Progenitor cell of endocrine pancreas (in vitro differentiated cells): ENCODE measurements around the gene SEMA4F. TPM values are rescaled to one million over a fixed set of nuclear protein-coding genes. Genes with fewer than 3 reads are reported as not detected.

Experiments used
- DNase-seq: peaks from one replicate; pipeline ENCODE4 v3.0.0; 2021; ENCODE audit warnings: low spot score; ENCODE audit not compliant: unreplicated experiment
- H3K27ac Mint-ChIP-seq: 2 replicates; pipeline ENCODE4 v1.8.0; 2021; ENCODE audit warnings: mild to moderate bottlenecking, moderate library complexity, mixed read lengths
- H3K27me3 Mint-ChIP-seq: 2 replicates; pipeline ENCODE4 v1.8.0; 2021; ENCODE audit warnings: mixed read lengths
- H3K36me3 Mint-ChIP-seq: 2 replicates; pipeline ENCODE4 v1.8.0; 2022; ENCODE audit warnings: mixed read lengths; ENCODE audit not compliant: insufficient read depth
- H3K4me1 Mint-ChIP-seq: 2 replicates; pipeline ENCODE4 v1.8.0; 2021; ENCODE audit warnings: low read depth, mixed read lengths
- H3K4me3 Mint-ChIP-seq: 2 replicates; pipeline ENCODE4 v1.8.0; 2021; ENCODE audit warnings: low read depth, mild to moderate bottlenecking, moderate library complexity, mixed read lengths
- H3K9me3 Mint-ChIP-seq: 2 replicates; pipeline ENCODE4 v1.8.0; 2021; ENCODE audit warnings: low read depth, mixed read lengths
- total RNA-seq: library from RNA; stranded (reverse); gene quantifications from 2 replicates; pipeline ENCODE4 v1.2.1, GENCODE V29; 2021
- TF ChIP-seq, protein P1 (sequence below): fragments of 200-600 bp; sonication (generic); IDR thresholded peaks from one replicate; pipeline ENCODE4 v1.5.0; 2021; ENCODE audit warnings: antibody characterized with exemption, mild to moderate bottlenecking; ENCODE audit not compliant: unreplicated experiment

Gene SEMA4F
- total RNA-seq, 1 donor from 2014 or later = 11.5 TPM

DNA sequence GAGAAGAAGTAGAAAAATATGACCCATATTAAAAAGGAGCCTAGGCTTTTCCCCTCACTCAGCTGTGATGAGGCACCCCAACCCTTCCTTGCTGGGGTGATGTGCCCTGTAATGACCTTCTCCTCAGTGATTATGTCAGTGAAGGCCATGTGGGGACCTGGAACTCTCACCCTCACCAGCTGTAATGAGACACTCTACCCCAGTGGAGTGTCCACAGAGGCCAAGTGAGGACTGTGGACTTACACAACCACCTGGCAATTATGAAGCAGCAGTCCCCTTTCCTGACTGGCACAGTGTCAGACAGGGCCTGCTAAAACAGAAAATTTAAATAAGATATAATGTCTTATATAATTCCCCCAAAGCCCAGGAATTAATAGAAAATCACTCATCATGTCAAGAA lies 54.2 kb downstream of the SEMA4F start:
- H3K4me1 Mint-ChIP-seq = no peaks in the 10 kb centered on the region
- no peak overlapping the region for H3K4me3 Mint-ChIP-seq
- no peaks in the 10 kb centered on the region for H3K36me3 Mint-ChIP-seq
- H3K27me3 Mint-ChIP-seq = peaks cover 18% of the 10 kb centered on the region
- TF ChIP-seq, protein P1, sequence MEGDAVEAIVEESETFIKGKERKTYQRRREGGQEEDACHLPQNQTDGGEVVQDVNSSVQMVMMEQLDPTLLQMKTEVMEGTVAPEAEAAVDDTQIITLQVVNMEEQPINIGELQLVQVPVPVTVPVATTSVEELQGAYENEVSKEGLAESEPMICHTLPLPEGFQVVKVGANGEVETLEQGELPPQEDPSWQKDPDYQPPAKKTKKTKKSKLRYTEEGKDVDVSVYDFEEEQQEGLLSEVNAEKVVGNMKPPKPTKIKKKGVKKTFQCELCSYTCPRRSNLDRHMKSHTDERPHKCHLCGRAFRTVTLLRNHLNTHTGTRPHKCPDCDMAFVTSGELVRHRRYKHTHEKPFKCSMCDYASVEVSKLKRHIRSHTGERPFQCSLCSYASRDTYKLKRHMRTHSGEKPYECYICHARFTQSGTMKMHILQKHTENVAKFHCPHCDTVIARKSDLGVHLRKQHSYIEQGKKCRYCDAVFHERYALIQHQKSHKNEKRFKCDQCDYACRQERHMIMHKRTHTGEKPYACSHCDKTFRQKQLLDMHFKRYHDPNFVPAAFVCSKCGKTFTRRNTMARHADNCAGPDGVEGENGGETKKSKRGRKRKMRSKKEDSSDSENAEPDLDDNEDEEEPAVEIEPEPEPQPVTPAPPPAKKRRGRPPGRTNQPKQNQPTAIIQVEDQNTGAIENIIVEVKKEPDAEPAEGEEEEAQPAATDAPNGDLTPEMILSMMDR = no peak
- no peaks in the 10 kb centered on the region for H3K9me3 Mint-ChIP-seq
- DNase-seq = no peak
- H3K27ac Mint-ChIP-seq = no peak overlapping the region

DNA sequence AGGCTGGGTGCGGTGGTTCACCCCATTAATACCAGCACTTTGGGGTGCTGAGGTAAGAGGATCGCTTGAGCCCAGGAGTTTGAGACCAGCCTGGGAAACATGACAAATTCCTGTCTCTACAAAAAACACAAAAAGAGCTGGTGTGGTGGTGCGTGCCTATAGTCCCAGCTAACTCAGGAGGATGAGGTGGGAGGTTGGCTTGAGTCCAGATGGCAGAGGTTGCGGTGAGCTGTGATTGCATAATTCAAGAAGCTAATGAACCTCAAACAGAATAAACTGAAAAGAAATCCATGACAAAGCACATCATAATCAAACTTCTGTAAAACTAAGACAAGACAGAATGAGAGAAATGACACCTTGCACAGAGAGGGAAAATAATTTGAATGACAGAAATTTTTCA lies 54.8 kb downstream of the SEMA4F start:
- Mint-ChIP-seq H3K27me3 (peaks cover 20% of the 10 kb centered on the region), H3K27ac (no peak overlapping the region), H3K4me1 (no peaks in the 10 kb centered on the region), H3K36me3 (no peaks in the 10 kb centered on the region), H3K9me3 (no peaks in the 10 kb centered on the region), H3K4me3 (no peak overlapping the region)
- DNase-seq = no peak
- TF ChIP-seq, protein P1 = no peak

DNA sequence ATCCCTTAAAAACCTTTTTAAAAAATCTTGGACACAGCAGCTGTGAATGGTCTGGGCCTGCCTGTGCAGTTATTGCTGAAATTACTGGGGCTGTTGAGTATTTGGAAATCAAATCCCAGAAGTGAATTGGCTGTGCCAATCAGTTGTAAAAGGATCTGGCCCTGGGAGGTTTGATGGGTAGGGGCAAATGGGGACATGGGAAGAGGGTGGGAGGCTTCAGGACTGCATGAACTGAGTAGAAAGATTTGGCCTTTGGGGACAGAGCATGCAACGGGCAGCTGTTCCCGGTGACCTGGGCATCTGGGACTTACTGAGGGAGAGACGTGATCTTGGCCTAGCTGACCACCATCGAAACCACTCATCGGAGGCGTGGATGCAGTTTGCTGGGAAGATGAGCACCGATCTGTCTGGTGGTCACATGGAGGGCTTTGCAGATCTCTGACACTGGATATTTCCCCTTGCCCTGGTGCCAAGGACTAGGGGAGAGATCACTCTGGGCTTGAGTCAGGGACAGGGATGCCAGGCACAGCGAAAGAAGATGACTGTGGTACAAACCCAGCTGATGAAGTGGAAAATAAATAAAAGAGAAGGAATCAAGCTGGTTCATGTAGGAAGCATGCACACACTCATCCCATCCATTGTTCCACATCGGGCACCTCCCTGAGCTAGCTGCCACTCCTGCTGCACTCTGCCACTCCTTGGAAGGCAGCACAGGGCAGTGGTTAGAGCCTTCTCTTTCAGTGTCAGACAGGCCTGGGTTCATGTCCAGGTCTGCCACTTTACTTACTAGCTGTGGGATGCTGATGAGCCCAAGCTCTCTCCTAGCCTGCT lies 58.4 kb downstream of the SEMA4F start:
- H3K4me3 Mint-ChIP-seq = no peak overlapping the region
- no peak overlapping the region for H3K27ac Mint-ChIP-seq
- no peak for DNase-seq
- no peaks in the 10 kb centered on the region for H3K9me3 Mint-ChIP-seq
- H3K27me3 Mint-ChIP-seq = peaks cover 25% of the 10 kb centered on the region
- H3K4me1 Mint-ChIP-seq = no peaks in the 10 kb centered on the region
- H3K36me3 Mint-ChIP-seq = no peaks in the 10 kb centered on the region
- TF ChIP-seq, protein P1 = no peak

DNA sequence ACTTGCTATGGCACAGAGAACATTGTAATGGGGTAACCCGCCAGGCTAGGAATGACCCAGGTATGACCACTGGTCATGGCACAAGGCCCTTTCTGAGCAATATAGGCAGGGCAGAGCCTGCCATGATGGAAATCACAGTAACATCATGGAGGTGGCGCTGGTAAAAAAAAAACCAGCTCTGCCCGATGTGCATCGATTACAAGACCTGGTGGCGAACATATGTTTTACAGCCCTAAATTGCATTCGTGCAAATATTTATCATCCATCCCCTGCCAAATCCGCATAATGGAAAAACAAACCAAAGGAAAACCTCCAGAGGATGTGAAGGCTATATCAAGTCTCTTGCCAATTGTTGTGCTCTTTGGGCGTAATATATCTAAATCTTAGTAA lies 60.6 kb downstream of the SEMA4F start:
- TF ChIP-seq, protein P1 = no peak
- peak overlapping the region; percentile 87 for H3K4me3 Mint-ChIP-seq
- no peak overlapping the region for H3K27ac Mint-ChIP-seq
- no peaks in the 10 kb centered on the region for H3K4me1 Mint-ChIP-seq
- H3K9me3 Mint-ChIP-seq = no peaks in the 10 kb centered on the region
- H3K36me3 Mint-ChIP-seq = no peaks in the 10 kb centered on the region
- DNase-seq = no peak
- H3K27me3 Mint-ChIP-seq = peaks cover 23% of the 10 kb centered on the region

DNA sequence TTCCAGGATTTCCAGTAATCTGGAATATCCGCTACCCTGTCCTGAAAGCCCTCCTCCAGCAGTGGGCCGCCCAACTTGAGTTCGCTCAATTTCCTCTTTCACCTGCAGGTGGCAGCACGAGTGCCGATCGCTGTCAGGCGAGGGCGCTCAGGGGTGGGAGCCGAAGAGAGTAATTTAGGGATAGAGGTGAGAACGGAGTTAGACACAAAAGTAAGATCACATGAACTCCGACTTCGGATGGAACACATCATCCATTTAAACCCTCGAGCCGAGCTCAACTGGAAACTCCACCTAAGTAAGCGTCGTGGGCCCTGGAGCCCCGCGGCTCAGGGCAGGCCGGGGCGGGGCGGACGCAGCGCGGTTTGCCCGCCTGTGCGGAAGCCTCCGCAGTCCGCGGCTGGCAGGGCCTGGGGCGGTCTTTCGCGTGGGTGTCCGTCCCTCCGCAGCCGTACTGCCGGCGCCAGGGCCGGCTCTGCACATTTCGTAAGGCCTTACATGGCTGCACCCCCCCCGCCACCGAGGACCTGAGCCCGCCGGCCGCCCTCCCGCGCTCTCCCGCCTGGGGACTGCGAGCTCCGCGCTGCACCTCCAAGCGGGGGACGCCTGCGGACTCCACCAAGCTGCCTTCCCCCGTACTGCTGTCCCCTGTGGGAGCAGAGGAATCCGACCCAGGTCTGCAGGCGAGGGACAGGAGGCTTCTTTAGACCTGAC lies 61.2 kb downstream of the SEMA4F start:
- Mint-ChIP-seq H3K27me3 (peaks cover 23% of the 10 kb centered on the region), H3K36me3 (no peaks in the 10 kb centered on the region), H3K9me3 (no peaks in the 10 kb centered on the region), H3K4me1 (no peaks in the 10 kb centered on the region), H3K4me3 (peak overlapping the region; percentile 87), H3K27ac (peak overlapping the region; percentile 82)
- TF ChIP-seq, protein P1 = peak; percentile 92
- peak; percentile 83 for DNase-seq
